HG03045 (cell line): ENCODE data around the gene PPIB.

ENCODE experiments used
- ATAC-seq: cut with Tn5 transposase; IDR thresholded peaks from one replicate; pipeline ENCODE4 v1.9.1; 2021; ENCODE audit warnings: mild to moderate bottlenecking, moderate library complexity; ENCODE audit not compliant: unreplicated experiment

The PPIB gene

DNA sequence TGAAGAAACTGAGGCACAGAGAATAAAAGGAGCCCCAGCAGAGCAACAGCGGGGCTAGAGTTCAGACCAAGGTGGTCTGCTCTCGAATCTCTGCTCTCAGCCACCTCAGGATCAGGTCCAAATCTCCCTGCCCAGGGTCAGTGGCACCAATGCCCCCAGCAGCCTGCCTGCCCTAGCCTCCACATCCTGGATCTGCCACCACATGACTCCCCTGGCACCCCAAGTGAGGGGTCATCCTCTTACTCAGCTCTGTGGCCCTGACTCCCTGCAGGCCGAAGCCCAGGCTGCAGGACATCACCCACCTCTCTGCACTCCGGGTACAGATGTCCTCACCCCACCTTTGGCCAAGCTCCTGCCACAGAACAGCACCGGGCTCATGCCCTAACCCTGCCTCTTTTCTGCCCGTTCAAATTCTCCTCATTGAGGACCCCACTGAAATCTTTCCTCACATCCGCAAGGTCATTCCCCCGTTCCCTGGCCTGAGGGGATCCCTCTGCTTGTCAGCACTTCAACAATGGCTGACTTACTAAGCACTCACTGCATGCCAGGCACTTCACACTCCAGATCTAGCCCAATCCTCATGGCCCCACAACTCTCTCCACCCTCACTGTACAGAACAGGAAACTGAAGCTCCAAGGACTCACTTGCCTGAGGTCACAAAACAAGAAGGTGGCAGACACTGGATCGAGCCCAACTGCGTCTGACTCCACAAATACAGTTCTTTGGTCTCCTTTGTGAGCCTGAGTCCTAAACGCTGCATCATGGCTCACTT lies 4.3 kb downstream of the PPIB start:
- ATAC-seq = no peak

DNA sequence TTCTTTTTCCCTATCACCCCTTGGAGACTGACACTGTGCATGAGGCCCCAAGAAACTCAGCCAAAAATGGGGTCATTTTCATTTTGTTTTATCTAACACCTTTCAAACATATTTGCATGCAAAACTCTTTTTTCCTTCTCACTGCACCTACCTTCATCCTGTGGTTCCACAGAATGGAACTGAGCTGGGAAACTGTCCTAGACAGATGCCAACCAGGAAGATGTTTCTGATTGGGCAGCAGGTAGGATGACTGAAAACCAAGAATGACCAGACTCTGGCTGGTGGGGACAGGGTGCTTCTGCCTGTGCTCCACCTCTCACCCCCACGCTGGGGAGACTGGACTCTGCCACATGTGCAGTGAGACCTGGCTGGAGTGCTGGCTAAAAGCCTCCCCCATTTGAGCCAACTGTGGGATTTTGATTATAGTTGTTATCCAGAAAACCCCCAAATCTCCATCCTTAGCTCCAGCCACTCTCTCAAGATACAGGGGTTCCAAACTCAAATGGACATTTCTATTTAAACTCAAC lies 5.2 kb downstream of the PPIB start:
- no peak for ATAC-seq

DNA sequence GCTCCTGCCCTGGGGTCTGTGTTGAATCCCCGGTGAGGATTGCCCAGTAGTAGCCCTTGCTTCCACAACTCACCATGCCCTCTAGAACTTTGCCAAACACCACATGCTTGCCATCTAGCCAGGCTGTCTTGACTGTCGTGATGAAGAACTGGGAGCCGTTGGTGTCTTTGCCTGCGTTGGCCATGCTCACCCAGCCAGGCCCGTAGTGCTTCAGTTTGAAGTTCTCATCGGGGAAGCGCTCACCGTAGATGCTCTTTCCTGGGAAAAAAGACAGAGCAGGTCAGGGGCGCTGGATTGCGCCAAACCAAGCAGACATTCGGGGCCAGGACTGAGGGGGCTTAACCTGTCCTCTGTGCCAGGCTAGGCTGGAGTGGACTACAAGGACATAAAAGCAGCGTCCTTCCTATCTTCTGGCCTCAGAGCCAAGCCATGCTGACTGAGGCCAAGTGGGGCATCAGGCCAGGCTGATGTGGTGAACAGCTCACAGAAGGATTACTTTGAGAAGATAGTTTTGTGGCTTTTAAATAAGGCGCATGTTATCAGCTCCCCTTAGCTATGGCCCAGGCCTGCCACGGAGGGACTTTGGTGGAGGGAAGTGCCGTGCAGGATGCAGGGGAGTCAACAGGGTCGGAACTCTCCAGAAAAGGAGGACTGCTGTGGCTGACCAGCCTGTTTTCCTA lies 6.0 kb downstream of the PPIB start:
- no peak for ATAC-seq

DNA sequence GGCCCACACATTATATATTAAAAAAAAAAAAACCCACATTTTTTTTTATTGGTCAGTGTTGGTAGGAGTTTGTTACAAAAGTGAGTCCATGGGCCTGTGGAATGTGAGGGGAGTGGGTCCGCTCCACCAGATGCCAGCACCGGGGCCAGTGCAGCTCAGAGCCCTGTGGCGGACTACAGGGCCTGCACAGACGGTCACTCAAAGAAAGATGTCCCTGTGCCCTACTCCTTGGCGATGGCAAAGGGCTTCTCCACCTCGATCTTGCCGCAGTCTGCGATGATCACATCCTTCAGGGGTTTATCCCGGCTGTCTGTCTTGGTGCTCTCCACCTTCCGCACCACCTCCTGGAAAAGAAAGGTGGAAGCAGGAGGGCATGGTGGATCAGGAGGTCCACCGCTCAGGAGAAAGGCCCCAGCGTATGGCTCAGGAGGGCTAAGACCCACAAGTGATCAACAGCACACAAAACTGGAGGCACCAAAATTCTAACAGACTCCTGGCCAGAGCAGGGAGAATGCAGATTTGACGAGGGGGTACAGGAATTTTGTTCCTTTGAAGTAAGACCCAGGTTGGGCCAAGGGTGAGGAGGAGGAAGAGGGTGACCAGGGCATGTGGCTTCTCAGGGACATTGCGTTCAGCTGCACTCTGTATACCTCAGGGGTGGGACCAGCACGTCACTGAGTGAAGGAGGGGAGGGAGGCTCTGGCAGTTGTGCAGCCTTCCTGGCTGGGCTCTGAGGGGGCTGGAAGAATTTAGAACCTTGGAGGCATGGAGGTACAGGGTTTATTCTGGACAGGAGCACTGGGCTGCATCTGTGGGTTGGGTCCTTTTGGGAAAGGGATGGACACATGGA lies 6.8 kb downstream of the PPIB start:
- ATAC-seq = no peak

GRCh38 chr15:64153480-64154367 lies 9.1 kb downstream of the PPIB start:
- ATAC-seq = peak; percentile 59

- ATAC-seq = peak; percentile 20
These were observed 10.1 kb downstream of the PPIB start for GRCh38 chr15:64152507-64153387.

DNA sequence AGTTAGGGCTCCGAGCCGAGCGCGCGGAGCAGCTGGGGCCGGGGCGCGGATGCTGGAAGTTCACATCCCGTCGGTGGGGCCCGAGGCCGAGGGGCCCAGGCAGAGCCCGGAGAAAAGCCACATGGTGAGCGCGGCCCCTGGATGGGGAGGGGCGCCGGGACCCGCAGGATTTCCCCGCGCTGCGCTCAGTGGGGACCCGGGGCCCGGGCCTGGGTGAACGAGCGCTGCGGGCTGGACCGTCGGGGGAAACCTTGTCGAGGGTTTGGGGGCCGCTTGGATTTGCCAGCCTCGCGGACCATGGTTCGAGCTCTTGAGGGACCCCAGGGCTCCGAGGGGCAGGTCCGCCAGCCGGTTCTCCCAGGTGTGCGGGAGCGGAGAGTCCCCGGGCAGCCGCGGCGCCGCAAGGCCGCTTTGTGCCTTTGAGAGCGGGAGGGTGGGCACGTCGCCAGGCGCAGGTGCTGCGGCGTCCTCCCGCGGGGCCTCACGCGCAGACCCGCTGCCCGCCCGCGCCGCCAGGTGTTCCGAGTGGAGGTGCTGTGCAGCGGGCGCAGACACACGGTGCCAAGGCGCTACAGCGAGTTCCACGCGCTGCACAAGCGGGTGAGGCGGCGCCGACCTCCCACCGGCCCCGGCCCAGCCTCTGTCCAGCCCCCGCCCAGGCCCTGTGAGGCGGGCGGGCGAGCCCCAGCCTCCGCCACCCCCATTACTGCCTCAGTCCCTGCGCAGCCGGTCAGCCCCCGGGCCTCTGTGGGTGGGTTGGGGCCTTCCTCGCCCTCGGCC lies 10.9 kb downstream of the PPIB start, which contains the start of gene SNX22:
TSS of gene SNX22 (plus strand) at position 5 of the 780 bp plus-strand sequence. CDS start at position 50, 45 bp downstream.
- ATAC-seq = peak; percentile 18

DNA sequence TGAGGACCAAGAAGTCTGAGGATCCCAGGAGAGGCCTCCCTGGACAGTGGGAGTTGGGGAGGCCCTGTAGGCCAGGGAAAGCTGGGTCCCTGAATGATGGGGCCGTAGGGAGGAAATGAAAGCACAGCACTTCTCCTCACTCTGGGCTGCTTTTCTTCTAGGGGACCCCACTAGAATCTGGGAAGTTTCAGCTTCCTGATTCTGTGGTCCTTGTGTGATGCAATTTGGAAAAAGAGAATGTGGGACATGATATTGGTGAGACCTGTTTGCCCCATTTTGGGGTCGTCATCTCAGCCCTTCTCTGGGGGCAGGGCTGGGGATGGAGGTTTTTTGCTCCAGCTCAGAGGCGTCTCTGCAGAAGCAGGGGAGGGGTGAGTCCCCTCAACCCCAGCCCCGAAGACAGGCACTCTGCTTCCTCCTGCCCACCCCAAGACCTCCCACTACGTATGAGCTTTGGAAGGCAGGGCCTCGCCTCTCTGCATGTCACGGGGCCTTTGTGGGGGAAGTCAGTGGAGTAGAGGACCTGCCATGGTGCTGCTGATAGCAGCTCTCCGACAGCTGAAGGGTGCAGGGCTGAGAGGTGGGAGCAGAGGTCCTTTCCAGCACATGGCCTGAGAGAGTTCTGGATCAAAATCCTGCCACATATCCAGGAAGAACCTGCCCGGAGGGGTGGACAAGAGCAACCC lies 12.8 kb downstream of the PPIB start:
- no peak for ATAC-seq

- no peak for ATAC-seq
These were observed 13.4 kb downstream of the PPIB start for GRCh38 chr15:64149424-64149823.

GRCh38 chr15:64148581-64148980 lies 14.2 kb downstream of the PPIB start:
- no peak for ATAC-seq

- ATAC-seq = no peak
These were observed 14.7 kb downstream of the PPIB start for GRCh38 chr15:64148168-64148567.

DNA sequence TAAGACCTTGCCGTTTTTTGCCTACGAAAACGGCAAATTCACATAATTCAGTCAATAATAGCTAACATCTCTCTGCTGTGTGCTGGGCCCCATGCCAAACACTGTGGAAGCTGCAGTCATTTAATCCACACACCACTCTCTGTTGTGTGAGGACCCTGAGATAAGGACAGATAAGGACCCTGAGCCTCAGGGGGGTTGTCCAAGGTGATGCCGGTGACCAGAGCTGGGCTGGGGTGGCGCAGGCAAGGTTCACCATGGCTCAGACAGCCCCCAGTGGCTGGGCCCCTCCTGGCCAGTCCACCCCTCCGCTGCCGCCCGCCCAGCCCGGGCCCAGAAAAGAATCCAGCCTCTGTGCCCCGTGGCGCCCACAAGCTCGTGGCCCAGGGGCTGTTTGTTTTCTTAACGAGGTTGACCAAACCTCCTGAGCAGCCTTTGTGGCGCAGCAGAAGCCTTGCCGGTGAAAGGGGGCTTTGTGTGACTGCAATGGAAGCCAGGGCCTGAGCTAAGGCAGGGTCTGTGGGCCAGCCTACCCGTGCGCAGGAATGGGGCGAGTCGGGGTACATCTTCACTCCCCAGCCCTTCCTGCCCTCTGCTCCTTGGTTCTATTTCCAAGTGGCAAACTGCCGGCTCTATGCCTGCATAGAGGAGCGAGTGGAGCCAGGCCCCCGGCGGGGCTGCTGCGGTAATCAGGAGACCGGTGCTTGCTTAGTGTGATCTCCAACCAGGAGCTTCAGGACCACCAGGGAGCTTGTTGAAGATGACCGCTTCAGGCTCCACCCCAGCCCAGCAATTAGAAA lies 15.7 kb downstream of the PPIB start:
- ATAC-seq = no peak

- no peak for ATAC-seq
These were observed 16.3 kb downstream of the PPIB start for GRCh38 chr15:64146520-64146884.

DNA sequence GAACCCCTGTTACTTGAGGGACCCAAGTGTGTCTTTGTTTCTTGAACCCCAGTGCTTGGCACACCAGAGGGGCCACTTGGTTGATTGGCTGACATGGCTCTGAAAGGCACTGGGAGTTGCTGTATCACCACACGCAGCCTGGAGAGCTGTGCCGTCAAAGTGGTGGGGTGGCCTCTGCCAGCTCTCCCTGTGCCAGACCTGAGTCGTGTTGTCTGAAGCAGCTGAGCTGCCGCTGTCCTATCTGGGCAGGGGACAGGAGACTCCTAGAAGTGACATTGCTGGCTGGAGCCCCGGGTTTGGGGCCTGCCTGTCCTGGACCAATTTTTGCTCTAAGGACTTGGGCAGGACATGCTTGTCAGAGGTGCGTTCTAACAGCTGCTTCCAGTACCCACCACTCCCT lies 16.8 kb downstream of the PPIB start:
- ATAC-seq = no peak

- peak; percentile 56 for ATAC-seq
These were observed 18.1 kb downstream of the PPIB start for GRCh38 chr15:64144565-64145281.

- no peak for ATAC-seq
These were observed 18.6 kb downstream of the PPIB start for GRCh38 chr15:64144192-64144564.

DNA sequence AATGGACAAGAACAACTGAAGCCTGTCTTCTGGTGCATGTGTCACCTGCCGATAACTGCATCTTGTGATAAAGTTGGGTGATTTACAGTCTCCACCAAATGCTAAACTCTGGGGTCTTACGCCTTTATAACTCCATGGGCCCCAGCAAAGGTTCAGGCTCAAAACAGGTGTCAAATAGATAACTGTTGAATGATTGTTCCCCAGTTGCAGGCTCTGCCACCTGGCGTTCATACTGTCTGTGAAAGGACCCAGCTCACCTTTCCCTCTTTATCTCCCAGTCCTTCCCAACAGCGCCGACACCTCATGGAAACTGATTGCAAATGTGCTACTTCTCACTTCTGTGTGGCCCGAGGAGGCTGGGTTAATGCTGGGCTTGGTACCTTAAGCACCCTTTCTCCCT lies 19.5 kb downstream of the PPIB start:
- no peak for ATAC-seq
